ACHN (cell line): Measurements from ENCODE around the gene ZNF180.
A peak's percentile ranks its signal among the peaks of the same experiment; 100 is the strongest.
"Not testable (repeated sequence)": the region's sequence is repeated elsewhere in the genome, so short reads cannot be mapped to it uniquely, and the experiment has no call there.

Source experiments
- DNase-seq: peaks from one replicate; pipeline ENCODE4 v3.0.0-alpha.2; 2015
- in situ Hi-C: cut with HindIII; loops from 2 replicates; pipeline ENCODE4 v1.10.0; 2017; ENCODE audit warnings: low sequenced_read_pairs, low pct_ligation_motif_present, low pct_unique_long_range_greater_than_20kb

Gene ZNF180

GRCh38 chr19:44512326-44513298, 12.3 kb upstream of the ZNF180 start:
- peak; percentile 29 for DNase-seq
- in situ Hi-C loops, result no loop called here

GRCh38 chr19:44509478-44509877, 9.2 kb upstream of the ZNF180 start:
- DNase-seq, result no peak
- in situ Hi-C loops, result no loop called here

GRCh38 chr19:44499559-44499958, 763 bp downstream of the ZNF180 start:
- in situ Hi-C loops, result no loop called here
- peak; percentile 1 for DNase-seq

GRCh38 chr19:44498988-44499387, 1.3 kb downstream of the ZNF180 start:
- in situ Hi-C loops, result no loop called here
- DNase-seq, result no peak

- in situ Hi-C loops, result no loop called here
- DNase-seq, result no peak
Observed at GRCh38 chr19:44496711-44497110, 3.6 kb downstream of the ZNF180 start.

- in situ Hi-C loops, result no loop called here
- peak; percentile 14 for DNase-seq
Observed at GRCh38 chr19:44476559-44477408, 23.5 kb downstream of the ZNF180 start.

GRCh38 chr19:44468730-44469129, 31.6 kb downstream of the ZNF180 start:
- in situ Hi-C loops, result not testable (repeated sequence)

GRCh38 chr19:44462600-44463286, 37.6 kb downstream of the ZNF180 start:
- DNase-seq, in situ Hi-C loops: not testable (repeated sequence)

More at GRCh38 chr19:44468730-44469129, 31.6 kb downstream of the ZNF180 start:
- not testable (repeated sequence) for DNase-seq

- DNase-seq, in situ Hi-C loops: not testable (repeated sequence)
Observed at GRCh38 chr19:44456016-44456415, 44.3 kb downstream of the ZNF180 start.

- in situ Hi-C loops, result no loop called here
- DNase-seq, result no peak
Observed at GRCh38 chr19:44455100-44455499, 45.2 kb downstream of the ZNF180 start.

GRCh38 chr19:44452367-44452766, 48.0 kb downstream of the ZNF180 start:
- in situ Hi-C loops, result no loop called here
- DNase-seq, result no peak

- in situ Hi-C loops, result no loop called here
- DNase-seq, result no peak
Observed at GRCh38 chr19:44451687-44452086, 48.6 kb downstream of the ZNF180 start.

- DNase-seq, result peak; percentile 19
- in situ Hi-C loops, result no loop called here
Observed at GRCh38 chr19:44447916-44448674, 52.2 kb downstream of the ZNF180 start, which contains the start of gene ZNF229. Gene ZNF229, minus strand, starts transcription at chr19:44448472. Its CDS starts 5,625 bp downstream, at chr19:44442847.

- DNase-seq, result no peak
- in situ Hi-C loops, result no loop called here
Observed at GRCh38 chr19:44438441-44438840, 61.9 kb downstream of the ZNF180 start.

- no peak for DNase-seq
- in situ Hi-C loops, result no loop called here
Observed at GRCh38 chr19:44435441-44435840, 64.9 kb downstream of the ZNF180 start.

GRCh38 chr19:44430956-44431355, 69.4 kb downstream of the ZNF180 start:
- no peak for DNase-seq
- in situ Hi-C loops, result no loop called here
